Measurements from ENCODE around the gene PDE1A.

The PDE1A gene

GRCh38 chr2:182208421-182208820 lies 218.4 kb downstream of the PDE1A start:
- no peak for DNase-seq (ENCODE audit: low read depth, low spot score)

GRCh38 chr2:182207049-182207746 lies 219.6 kb downstream of the PDE1A start:
- no peak for DNase-seq (ENCODE audit: low read depth, low spot score)

- no peak for DNase-seq (ENCODE audit: low read depth, low spot score)
Observed at GRCh38 chr2:182197529-182197928, 229.3 kb downstream of the PDE1A start.

- no peak for DNase-seq (ENCODE audit: low read depth, low spot score)
Observed at GRCh38 chr2:182193291-182193690, 233.5 kb downstream of the PDE1A start.

- DNase-seq (ENCODE audit: low read depth, low spot score): no peak
Observed at GRCh38 chr2:182191061-182191460, 235.8 kb downstream of the PDE1A start.

- no peak for DNase-seq (ENCODE audit: low read depth, low spot score)
Observed at GRCh38 chr2:182187130-182187529, 239.7 kb downstream of the PDE1A start.

- DNase-seq (ENCODE audit: low read depth, low spot score): no peak
Observed at GRCh38 chr2:182186132-182186735, 240.6 kb downstream of the PDE1A start.

GRCh38 chr2:182182436-182182835 lies 244.4 kb downstream of the PDE1A start:
- DNase-seq (ENCODE audit: low read depth, low spot score): no peak

- DNase-seq (ENCODE audit: low read depth, low spot score): no peak
Observed at GRCh38 chr2:182181381-182181780, 245.5 kb downstream of the PDE1A start.

- DNase-seq (ENCODE audit: low read depth, low spot score): no peak
Observed at GRCh38 chr2:182179176-182179575, 247.7 kb downstream of the PDE1A start.

GRCh38 chr2:182173944-182174622 lies 252.8 kb downstream of the PDE1A start:
- no peak for DNase-seq (ENCODE audit: low read depth, low spot score)

- no peak for DNase-seq (ENCODE audit: low read depth, low spot score)
Observed at GRCh38 chr2:182170341-182170740, 256.5 kb downstream of the PDE1A start.

GRCh38 chr2:182167882-182168281 lies 259.0 kb downstream of the PDE1A start:
- DNase-seq (ENCODE audit: low read depth, low spot score): no peak

GRCh38 chr2:182166841-182167240 lies 260.0 kb downstream of the PDE1A start:
- DNase-seq (ENCODE audit: low read depth, low spot score): no peak

GRCh38 chr2:182166406-182166805 lies 260.4 kb downstream of the PDE1A start:
- no peak for DNase-seq (ENCODE audit: low read depth, low spot score)

GRCh38 chr2:182165202-182165601 lies 261.6 kb downstream of the PDE1A start:
- DNase-seq (ENCODE audit: low read depth, low spot score): no peak

- DNase-seq (ENCODE audit: low read depth, low spot score): no peak
Observed at GRCh38 chr2:182164686-182165085, 262.1 kb downstream of the PDE1A start.

GRCh38 chr2:182163878-182164277 lies 263.0 kb downstream of the PDE1A start:
- DNase-seq (ENCODE audit: low read depth, low spot score): no peak

GRCh38 chr2:182148344-182148743 lies 278.5 kb downstream of the PDE1A start:
- DNase-seq (ENCODE audit: low read depth, low spot score): no peak

GRCh38 chr2:182144776-182145165 lies 282.1 kb downstream of the PDE1A start:
- no peak for DNase-seq (ENCODE audit: low read depth, low spot score)

- no peak for DNase-seq (ENCODE audit: low read depth, low spot score)
Observed at GRCh38 chr2:182144041-182144775, 282.6 kb downstream of the PDE1A start.

GRCh38 chr2:182142062-182142461 lies 284.8 kb downstream of the PDE1A start:
- no peak for DNase-seq (ENCODE audit: low read depth, low spot score)
